T-helper 2 cell treated with Interferon-gamma antibody and Interleukin-4, amounts not matched to agents 5 μg/mL and 100 μg/mL, for 36 hours (primary cell): Measurements from ENCODE around the gene HIRA.

Experiments used
- DNase-seq: peaks from one replicate; pipeline ENCODE4 v3.0.0; 2021; ENCODE audit warnings: low spot score
- H3K27ac Mint-ChIP-seq: one replicate; pipeline ENCODE4 v1.8.0; 2021; ENCODE audit warnings: mild to moderate bottlenecking, mixed read lengths
- H3K27me3 Mint-ChIP-seq: one replicate; pipeline ENCODE4 v1.8.0; 2021; ENCODE audit warnings: low read depth, mixed read lengths
- H3K36me3 Mint-ChIP-seq: one replicate; pipeline ENCODE4 v1.8.0; 2021; ENCODE audit warnings: low read depth, mixed read lengths
- H3K4me1 Mint-ChIP-seq: one replicate; pipeline ENCODE4 v1.8.0; 2021; ENCODE audit warnings: low read depth, mixed read lengths
- H3K4me3 Mint-ChIP-seq: one replicate; pipeline ENCODE4 v1.8.0; 2022; ENCODE audit warnings: mild to moderate bottlenecking, moderate library complexity, mixed read lengths
- H3K9me3 Mint-ChIP-seq: one replicate; pipeline ENCODE4 v1.8.0; 2021; ENCODE audit warnings: mixed read lengths

HIRA gene

DNA sequence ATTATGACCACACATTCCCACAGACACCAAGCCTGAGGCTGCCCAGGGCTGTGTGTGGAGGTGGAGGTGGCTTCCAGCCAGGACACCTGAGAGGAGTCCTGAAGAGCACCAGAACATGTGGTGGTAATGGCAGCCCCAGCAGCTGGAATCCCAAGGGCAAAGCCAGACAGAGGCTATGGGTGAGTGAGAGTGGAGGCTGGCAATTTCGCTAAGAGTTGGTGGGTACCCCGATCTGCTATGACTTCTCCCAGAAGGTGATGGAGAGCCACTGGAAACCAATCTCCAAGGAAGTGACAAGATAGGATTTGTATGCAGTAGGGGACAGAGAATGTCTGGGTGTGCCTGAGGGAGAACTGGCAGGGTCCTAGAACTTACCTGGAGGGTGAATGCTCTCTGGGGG, 70.7 kb downstream of the HIRA start:
- Mint-ChIP-seq H3K4me3 (no peak overlapping the region), H3K27me3 (no peaks in the 10 kb centered on the region), H3K4me1 (no peaks in the 10 kb centered on the region), H3K9me3 (no peaks in the 10 kb centered on the region), H3K36me3 (peaks cover 28% of the 10 kb centered on the region), H3K27ac (no peak overlapping the region)
- no peak for DNase-seq

- no peak overlapping the region for H3K4me3 Mint-ChIP-seq
- H3K36me3 Mint-ChIP-seq = peaks cover 32% of the 10 kb centered on the region
These were observed 71.2 kb downstream of the HIRA start for GRCh38 chr22:19360300-19360792.

GRCh38 chr22:19359554-19360299, 71.8 kb downstream of the HIRA start:
- Mint-ChIP-seq H3K36me3 (peaks cover 32% of the 10 kb centered on the region), H3K4me3 (no peak overlapping the region), H3K4me1 (no peaks in the 10 kb centered on the region), H3K27ac (no peak overlapping the region), H3K9me3 (no peaks in the 10 kb centered on the region), H3K27me3 (no peaks in the 10 kb centered on the region)
- DNase-seq = no peak

More at GRCh38 chr22:19360300-19360792, 71.2 kb downstream of the HIRA start:
- Mint-ChIP-seq H3K9me3 (no peaks in the 10 kb centered on the region), H3K27me3 (no peaks in the 10 kb centered on the region), H3K4me1 (no peaks in the 10 kb centered on the region), H3K27ac (no peak overlapping the region)
- no peak for DNase-seq

DNA sequence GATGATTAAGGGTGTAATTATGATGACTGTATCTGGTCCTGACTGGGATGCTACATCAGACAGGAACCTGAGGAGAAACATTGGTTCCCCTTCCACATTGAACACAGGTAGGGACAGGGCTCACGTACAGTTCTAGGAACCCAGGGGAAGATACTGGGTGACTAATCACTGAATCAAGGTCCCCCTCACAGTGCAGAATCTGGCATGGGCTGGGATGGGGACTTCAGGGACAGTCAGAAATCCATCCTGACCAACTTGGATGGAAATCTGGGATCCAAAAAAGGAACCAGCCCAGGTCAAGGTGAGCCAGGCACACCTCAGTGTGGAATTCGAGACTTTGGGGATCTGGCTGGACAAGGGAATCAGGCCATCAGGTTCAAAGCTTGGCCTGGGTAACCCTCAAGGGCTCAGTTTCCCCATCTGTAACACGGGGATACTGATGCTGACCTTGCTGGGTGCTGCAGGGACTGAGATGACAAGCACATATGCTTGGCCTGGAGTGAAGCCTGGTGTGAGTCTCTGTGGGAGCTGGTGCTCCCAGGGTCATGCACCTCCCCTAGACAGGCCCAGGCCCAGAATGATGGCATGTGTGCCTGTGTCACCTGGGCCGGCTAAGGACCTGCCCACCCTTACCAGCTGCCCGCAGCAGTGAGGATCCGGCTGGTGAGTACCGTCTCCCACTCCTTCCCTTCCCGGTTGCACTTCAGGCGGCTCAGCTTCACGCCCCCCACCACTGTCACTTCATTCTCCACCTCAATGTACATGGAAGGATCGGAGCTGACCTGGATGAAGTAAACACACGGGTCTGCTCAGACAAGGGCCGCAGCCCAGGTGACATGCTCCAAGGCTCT, 72.6 kb downstream of the HIRA start:
- peaks cover 28% of the 10 kb centered on the region for H3K36me3 Mint-ChIP-seq

DNA sequence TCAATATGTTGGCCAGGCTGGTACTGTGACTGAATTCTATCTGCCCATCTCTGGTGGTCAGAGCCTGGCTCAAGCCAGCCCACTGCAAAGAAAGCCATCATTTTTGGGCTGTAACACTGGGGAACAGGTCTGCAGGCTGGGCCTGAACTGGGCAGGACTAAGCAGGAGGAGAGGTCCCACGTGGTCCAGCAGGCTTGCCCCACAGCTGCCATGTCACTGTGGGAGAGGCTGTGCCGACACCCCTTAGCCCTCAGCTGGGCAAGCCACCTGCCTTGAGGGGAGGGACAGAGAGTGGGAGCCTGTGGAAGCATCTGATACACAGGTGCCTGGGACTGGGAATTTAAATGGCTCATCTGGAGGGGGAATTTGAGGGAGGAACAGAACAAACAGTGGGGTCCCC, 73.3 kb downstream of the HIRA start:
- Mint-ChIP-seq H3K4me1 (no peaks in the 10 kb centered on the region), H3K4me3 (no peak overlapping the region), H3K36me3 (peaks cover 28% of the 10 kb centered on the region), H3K27ac (no peak overlapping the region), H3K27me3 (no peaks in the 10 kb centered on the region), H3K9me3 (no peaks in the 10 kb centered on the region)
- DNase-seq = no peak

More for the DNA sequence above, 72.6 kb downstream of the HIRA start:
- Mint-ChIP-seq H3K4me3 (no peak overlapping the region), H3K27ac (no peak overlapping the region), H3K27me3 (no peaks in the 10 kb centered on the region), H3K9me3 (no peaks in the 10 kb centered on the region), H3K4me1 (no peaks in the 10 kb centered on the region)
- DNase-seq = no peak

DNA sequence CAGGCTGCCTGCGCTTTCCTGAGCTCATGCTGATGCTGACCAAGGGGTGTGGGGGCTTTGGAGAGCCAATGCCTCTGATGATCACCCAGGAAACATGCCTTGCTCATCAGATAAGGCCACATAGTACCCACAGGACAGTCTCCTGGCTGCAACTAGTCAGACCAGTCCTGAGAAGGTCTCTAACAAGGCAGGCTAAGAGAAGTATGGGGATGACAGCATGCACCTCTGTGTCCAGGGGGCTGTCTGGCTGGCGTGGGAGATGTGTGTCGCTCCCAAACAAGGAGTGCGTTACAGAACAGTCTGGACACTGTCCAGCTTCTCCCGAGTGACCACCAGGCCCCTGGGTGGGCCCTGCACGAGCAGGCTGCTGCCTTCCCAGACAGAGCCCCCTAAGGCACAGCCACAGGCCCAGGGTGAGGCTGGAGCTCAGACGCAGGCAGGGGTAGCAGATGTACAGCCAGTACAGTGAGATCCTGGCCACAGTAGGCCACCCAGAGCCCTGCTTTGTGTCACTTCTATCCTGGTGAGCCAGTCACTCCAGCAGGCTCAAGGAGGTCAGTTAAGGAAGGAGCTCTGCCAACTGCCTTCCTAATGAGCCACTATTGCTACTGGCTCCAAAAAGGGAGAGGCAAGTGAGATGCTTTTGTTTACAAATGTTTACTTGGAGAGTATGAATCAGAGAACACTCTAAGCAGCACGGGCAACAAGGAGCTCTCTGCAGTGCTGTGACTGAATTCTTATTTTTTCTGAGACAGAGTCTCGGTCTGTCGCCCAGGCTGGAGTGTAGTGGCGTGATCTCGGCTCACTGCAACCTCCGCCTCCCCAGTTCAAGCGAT, 74.0 kb downstream of the HIRA start:
- no peaks in the 10 kb centered on the region for H3K27me3 Mint-ChIP-seq
- H3K4me3 Mint-ChIP-seq = no peak overlapping the region
- no peak for DNase-seq
- no peaks in the 10 kb centered on the region for H3K4me1 Mint-ChIP-seq
- no peaks in the 10 kb centered on the region for H3K9me3 Mint-ChIP-seq
- peaks cover 28% of the 10 kb centered on the region for H3K36me3 Mint-ChIP-seq
- H3K27ac Mint-ChIP-seq = no peak overlapping the region

- H3K27ac Mint-ChIP-seq = no peak overlapping the region
- H3K4me1 Mint-ChIP-seq = no peaks in the 10 kb centered on the region
- peaks cover 30% of the 10 kb centered on the region for H3K36me3 Mint-ChIP-seq
- H3K9me3 Mint-ChIP-seq = no peaks in the 10 kb centered on the region
- no peak overlapping the region for H3K4me3 Mint-ChIP-seq
- DNase-seq = no peak
- no peaks in the 10 kb centered on the region for H3K27me3 Mint-ChIP-seq
These were observed 74.7 kb downstream of the HIRA start for GRCh38 chr22:19356708-19357269.

DNA sequence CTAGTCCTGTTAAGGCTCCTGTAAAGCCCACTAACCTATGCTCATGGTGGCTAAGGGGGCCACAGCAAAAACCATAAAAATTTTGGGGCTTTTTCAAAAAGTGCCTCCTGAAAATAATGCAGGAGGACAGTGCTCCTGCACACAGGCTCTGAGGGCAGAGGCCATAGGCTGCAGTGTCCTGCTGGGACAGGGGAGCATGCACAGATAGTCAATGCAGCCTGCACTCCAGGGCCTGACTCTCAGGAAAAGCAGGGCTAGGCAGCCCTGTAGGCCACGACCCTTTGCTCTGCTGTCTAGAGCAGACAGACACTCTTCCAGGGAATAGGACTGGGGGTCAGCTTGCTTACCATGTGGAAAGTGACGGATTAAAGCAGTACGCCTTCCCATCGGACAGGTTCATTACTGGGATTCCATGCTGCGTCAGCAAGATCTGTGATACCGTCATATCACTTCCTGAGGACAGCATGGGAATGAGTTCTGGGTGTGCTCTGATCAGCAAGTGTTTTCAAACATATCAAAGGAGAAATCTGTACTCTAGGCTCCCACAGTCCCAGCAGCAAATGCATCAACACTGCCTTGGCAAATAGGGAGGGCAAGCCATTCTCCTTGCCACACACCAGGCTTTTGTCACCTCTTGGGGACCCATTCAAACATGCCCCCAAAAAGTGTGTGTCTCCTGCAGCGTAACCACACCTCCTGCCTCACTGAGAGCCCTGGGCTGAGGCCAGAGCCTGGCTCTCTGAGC, 75.9 kb downstream of the HIRA start:
- Mint-ChIP-seq H3K9me3 (no peaks in the 10 kb centered on the region), H3K36me3 (peaks cover 34% of the 10 kb centered on the region), H3K4me3 (no peak overlapping the region), H3K27ac (no peak overlapping the region), H3K4me1 (no peaks in the 10 kb centered on the region), H3K27me3 (no peaks in the 10 kb centered on the region)
- no peak for DNase-seq

GRCh38 chr22:19354201-19354600, 77.3 kb downstream of the HIRA start:
- Mint-ChIP-seq H3K36me3 (peaks cover 39% of the 10 kb centered on the region), H3K4me1 (no peaks in the 10 kb centered on the region), H3K9me3 (no peaks in the 10 kb centered on the region), H3K27me3 (no peaks in the 10 kb centered on the region), H3K27ac (no peak overlapping the region), H3K4me3 (no peak overlapping the region)
- DNase-seq = no peak

DNA sequence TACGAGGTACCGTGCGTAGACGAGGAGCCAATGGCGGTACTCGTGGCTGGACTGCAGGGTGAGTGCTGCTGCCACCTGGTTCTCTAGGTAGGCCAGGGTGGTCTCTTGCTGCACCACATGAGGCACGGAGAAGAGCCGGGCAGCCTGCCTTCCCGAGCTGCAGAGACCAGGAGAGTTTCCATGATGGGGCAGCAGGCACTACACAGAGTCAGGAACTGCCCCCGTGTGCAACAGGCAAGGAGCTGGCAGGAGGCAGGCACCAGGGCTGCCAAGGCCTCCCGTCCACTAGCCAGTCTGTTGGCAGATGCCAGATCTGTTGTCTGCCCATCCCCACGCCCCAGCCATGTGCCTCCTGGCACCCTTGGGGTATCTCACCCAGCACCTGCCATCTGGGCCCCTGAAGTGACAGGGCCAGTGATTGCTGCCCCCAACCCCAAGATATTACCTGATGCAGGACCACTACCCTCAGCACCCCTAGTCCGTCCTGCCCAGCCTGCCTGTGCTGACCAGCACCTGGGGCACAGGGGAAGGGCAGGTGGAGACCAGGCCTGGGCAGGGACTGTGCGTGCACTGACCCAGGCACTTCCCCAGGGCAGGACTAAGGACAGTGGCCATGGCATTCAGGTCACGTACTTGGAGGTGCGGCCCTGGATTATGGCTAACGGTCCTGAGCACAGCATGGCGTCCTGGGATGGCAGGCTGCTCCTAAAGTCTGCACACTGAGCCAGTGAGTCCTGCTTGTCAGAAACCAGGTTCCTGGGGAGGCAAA, 78.0 kb downstream of the HIRA start:
- no peak overlapping the region for H3K4me3 Mint-ChIP-seq
- H3K9me3 Mint-ChIP-seq = no peaks in the 10 kb centered on the region
- peaks cover 40% of the 10 kb centered on the region for H3K36me3 Mint-ChIP-seq
- DNase-seq = no peak
- no peak overlapping the region for H3K27ac Mint-ChIP-seq
- H3K27me3 Mint-ChIP-seq = no peaks in the 10 kb centered on the region
- no peaks in the 10 kb centered on the region for H3K4me1 Mint-ChIP-seq

GRCh38 chr22:19352766-19353165, 78.8 kb downstream of the HIRA start:
- DNase-seq = no peak
- no peaks in the 10 kb centered on the region for H3K9me3 Mint-ChIP-seq
- H3K27ac Mint-ChIP-seq = no peak overlapping the region
- H3K36me3 Mint-ChIP-seq = peaks cover 36% of the 10 kb centered on the region
- no peaks in the 10 kb centered on the region for H3K27me3 Mint-ChIP-seq
- H3K4me1 Mint-ChIP-seq = no peaks in the 10 kb centered on the region
- H3K4me3 Mint-ChIP-seq = no peak overlapping the region

- H3K9me3 Mint-ChIP-seq = no peaks in the 10 kb centered on the region
- H3K36me3 Mint-ChIP-seq = peaks cover 38% of the 10 kb centered on the region
- no peak overlapping the region for H3K27ac Mint-ChIP-seq
- DNase-seq = no peak
- no peak overlapping the region for H3K4me3 Mint-ChIP-seq
- H3K4me1 Mint-ChIP-seq = no peaks in the 10 kb centered on the region
- H3K27me3 Mint-ChIP-seq = no peaks in the 10 kb centered on the region
These were observed 79.3 kb downstream of the HIRA start for GRCh38 chr22:19352217-19352616.
